DMS153 (cell line): ENCODE results near the gene ZNF557.
"Not testable (repeated sequence)": the region's sequence is repeated elsewhere in the genome, so short reads cannot be mapped to it uniquely, and the experiment has no call there.

Source experiments
- DNase-seq: peaks from one replicate; lab custom pipeline; 2025; lab: John Stamatoyannopoulos, UW

The ZNF557 gene

GRCh38 chr19:7069042-7069903, at the start of gene ZNF557:
Gene ZNF557 (plus strand): TSS chr19:7069703. CDS start chr19:7075075, 5,372 bp downstream.
- DNase-seq = peak; percentile 94

GRCh38 chr19:7021331-7021730, 48.2 kb upstream of the ZNF557 start, which contains the start of gene MBD3L2B:
Gene MBD3L2B (minus strand): TSS chr19:7021431. CDS start chr19:7021397, 34 bp downstream.
- DNase-seq = not testable (repeated sequence)

DNA sequence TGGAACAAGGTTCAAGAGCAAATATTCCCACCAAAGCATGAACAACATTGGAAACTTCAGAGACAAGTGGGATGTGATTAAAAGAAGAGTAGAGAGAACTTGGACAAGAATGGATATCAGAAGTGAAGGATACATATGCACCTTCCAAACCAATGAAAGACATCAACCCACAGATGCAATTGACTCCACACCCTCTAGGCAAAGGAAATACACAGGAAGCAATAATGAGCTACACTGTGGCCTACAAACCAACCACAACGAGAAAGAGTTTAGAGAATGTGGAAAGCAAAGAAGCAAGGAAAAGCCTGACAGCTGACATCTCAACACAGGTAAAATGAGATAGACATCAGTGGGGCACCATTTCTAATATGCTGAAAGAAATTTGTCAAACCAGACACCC, 40.7 kb upstream of the ZNF557 start:
- DNase-seq = not testable (repeated sequence)

DNA sequence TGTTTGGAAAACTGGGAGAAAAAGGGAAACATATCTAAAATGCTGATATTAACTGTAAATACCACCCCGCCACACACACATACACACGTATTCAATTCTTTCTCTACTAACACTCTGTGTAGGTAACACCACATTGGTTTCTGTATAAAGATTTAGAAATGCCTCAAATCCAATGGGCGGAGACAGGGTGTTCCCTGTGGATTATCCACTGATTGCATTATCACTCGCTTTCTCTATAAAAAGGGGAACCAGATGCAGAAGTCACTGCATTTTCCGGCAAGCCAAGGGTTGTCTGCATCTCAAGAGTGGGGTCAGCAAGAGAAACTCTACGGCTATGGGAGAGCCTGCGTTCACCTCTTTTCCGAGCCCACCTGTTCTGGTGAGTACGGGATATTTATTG, 39.2 kb upstream of the ZNF557 start, which contains the start of gene MBD3L5:
Gene MBD3L5, plus strand, starts transcription at position 301 of the 400 bp plus-strand sequence. Its CDS starts 34 bp downstream, at position 335.
- not testable (repeated sequence) for DNase-seq

DNA sequence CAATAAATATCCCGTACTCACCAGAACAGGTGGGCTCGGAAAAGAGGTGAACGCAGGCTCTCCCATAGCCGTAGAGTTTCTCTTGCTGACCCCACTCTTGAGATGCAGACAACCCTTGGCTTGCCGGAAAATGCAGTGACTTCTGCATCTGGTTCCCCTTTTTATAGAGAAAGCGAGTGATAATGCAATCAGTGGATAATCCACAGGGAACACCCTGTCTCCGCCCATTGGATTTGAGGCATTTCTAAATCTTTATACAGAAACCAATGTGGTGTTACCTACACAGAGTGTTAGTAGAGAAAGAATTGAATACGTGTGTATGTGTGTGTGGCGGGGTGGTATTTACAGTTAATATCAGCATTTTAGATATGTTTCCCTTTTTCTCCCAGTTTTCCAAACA, 29.4 kb upstream of the ZNF557 start, which contains the start of gene MBD3L4:
Gene MBD3L4, minus strand, starts transcription at position 101 of the 400 bp plus-strand sequence. Its CDS starts 35 bp downstream, at position 66.
- DNase-seq = not testable (repeated sequence)

DNA sequence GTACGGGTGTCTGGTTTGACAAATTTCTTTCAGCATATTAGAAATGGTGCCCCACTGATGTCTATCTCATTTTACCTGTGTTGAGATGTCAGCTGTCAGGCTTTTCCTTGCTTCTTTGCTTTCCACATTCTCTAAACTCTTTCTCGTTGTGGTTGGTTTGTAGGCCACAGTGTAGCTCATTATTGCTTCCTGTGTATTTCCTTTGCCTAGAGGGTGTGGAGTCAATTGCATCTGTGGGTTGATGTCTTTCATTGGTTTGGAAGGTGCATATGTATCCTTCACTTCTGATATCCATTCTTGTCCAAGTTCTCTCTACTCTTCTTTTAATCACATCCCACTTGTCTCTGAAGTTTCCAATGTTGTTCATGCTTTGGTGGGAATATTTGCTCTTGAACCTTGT, 27.9 kb upstream of the ZNF557 start:
- not testable (repeated sequence) for DNase-seq

GRCh38 chr19:7049021-7049420, 20.5 kb upstream of the ZNF557 start, which contains the start of gene MBD3L2:
Gene MBD3L2 (plus strand): TSS chr19:7049321. CDS start chr19:7049374, 53 bp downstream.
- DNase-seq = not testable (repeated sequence)

DNA sequence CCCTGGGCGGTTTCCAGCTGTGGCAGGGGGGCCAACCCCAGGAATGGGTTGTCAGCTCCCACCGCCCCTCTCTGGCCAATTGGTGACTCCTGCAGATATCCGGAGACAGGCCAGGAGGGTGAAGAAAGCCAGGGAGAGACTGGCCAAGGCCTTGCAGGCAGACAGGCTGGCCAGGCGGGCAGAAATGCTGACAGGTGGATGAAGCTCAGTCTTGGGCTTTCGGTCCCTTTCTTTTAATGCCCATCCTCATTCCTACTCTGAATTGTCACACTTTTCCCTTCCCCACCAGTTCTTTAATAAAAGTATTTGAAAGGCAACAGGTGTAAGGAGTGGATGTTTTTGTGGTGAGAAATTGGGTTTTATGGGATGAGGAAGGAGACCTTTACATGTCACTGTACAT, 18.1 kb upstream of the ZNF557 start:
- DNase-seq = not testable (repeated sequence)

DNA sequence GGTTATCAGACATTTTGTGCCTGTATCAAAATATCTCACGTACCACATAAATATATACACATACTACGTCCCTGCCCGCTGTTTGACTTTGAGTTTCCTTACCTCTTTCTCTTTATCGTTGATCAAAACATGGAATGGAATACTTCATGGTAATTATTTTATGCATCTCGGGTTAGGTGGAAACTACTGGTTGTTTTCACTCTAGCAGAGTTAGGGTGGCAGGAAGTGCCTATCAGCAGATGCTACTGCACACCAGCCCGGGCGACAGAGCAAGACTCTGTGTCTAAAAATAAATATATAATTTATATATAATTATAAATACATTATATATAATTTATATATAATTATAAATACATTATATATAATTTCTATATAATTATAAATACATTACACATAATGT, 16.6 kb upstream of the ZNF557 start:
- not testable (repeated sequence) for DNase-seq

DNA sequence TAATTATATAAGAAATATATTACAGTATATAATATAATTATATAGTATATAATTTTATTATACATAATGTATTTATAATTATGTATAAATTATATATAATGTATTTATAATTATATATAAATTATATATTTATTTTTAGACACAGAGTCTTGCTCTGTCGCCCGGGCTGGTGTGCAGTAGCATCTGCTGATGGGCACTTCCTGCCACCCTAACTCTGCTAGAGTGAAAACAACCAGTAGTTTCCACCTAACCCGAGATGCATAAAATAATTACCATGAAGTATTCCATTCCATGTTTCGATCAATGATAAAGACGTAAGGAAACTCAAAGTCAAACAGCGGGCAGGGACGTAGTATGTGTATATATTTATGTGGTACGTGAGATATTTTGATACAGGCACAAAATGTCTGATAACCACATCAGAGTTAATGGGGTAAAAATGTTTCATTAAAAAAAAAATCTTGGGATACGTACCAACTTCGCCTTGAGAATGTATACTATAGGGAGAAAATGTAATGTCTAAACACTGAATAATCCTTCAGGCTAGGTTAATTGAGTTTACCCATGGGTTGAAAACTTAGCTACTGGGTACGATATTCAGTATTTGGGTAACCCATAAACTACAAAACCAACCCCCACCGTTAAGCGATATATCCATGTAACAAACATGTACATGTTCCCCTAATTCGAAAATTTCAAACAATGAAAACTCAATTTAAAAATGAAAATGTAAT, 14.7 kb upstream of the ZNF557 start:
- not testable (repeated sequence) for DNase-seq

DNA sequence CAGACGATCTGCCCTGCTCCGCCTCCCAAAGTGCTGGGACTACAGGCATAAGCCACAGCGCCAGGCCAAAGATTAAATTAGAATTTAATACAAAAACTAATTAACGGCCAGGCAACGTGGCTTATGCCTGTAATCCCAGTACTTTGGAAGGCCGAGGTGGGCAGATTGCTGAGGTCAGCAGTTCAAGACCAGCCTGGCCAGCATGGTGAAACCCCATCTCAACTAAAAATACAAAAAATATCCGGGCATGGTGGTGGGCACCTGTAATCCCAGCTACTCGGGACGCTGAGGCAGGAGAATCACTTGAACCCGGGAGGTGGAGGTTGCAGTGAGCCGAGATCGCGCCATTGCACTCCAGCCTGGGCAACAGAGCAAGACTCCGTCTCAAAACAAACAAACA, 13.8 kb upstream of the ZNF557 start:
- not testable (repeated sequence) for DNase-seq

DNA sequence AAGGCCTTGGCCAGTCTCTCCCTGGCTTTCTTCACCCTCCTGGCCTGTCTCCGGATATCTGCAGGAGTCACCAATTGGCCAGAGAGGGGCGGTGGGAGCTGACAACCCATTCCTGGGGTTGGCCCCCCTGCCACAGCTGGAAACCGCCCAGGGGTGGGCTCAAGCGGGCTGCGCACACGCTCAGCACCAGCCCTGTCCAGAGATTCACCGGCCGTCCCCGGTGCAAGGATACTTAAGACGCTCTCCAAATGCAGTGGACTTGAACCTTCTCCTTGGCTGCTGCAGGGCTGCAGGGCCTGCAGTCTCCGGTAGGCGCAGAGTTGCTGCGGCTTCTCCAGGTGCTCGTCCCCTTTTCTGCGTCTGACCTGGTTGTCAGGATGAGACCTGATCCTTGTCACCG, 13.1 kb upstream of the ZNF557 start:
- DNase-seq = not testable (repeated sequence)

DNA sequence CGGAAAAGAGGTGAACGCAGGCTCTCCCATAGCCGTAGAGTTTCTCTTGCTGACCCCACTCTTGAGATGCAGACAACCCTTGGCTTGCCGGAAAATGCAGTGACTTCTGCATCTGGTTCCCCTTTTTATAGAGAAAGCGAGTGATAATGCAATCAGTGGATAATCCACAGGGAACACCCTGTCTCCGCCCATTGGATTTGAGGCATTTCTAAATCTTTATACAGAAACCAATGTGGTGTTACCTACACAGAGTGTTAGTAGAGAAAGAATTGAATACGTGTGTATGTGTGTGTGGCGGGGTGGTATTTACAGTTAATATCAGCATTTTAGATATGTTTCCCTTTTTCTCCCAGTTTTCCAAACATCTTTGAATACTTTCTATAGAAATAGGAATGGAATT, 10.9 kb upstream of the ZNF557 start, which contains the start of gene MBD3L3:
Gene MBD3L3, minus strand, starts transcription at position 101 of the 400 bp plus-strand sequence. Its CDS starts 71 bp downstream, at position 30.
- not testable (repeated sequence) for DNase-seq

GRCh38 chr19:7059977-7060376, 9.5 kb upstream of the ZNF557 start:
- not testable (repeated sequence) for DNase-seq

- no peak for DNase-seq
Measured at GRCh38 chr19:7063339-7063738, 6.2 kb upstream of the ZNF557 start.

- DNase-seq = no peak
Measured at GRCh38 chr19:7063764-7064418, 5.6 kb upstream of the ZNF557 start.

DNA sequence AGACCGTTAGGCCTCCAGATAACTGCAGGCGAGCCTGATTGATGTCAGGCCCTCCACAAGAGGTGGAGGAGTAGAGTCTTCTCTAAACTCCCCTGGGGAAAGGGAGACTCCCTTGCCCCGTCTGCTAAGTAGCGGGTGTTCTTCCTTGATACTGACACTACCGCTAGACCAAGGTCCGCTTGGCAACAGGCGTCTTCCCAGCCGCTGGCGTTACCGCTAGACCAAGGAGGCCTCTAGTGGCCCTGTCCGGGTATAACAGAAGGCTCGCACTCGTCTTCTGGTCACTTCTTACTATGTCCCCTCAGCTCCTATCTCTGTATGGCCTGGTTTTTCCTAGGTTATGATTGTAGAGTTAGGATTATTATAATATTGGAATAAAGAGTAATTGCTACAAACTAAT, 2.4 kb upstream of the ZNF557 start:
- not testable (repeated sequence) for DNase-seq

GRCh38 chr19:7067716-7068115, 1.8 kb upstream of the ZNF557 start:
- DNase-seq = no peak

- no peak for DNase-seq
Measured at GRCh38 chr19:7068599-7068998, 904 bp upstream of the ZNF557 start.

DNA sequence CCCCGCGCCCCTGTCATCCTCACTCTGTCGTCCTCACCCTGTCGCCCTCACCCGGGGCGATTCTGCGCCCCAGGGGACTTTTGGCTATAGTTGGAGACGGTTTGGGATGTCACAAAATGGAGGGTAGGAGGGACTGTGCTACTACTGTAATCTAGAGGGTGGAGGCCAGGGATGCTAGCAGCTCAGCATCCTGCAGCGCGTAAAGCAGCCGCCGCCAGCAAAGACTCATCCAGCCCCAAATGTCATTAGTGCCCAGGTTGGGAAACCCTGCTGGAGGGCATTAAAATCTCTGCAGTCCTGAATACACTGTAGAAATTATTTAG, 362 bp downstream of the ZNF557 start:
- no peak for DNase-seq

DNA sequence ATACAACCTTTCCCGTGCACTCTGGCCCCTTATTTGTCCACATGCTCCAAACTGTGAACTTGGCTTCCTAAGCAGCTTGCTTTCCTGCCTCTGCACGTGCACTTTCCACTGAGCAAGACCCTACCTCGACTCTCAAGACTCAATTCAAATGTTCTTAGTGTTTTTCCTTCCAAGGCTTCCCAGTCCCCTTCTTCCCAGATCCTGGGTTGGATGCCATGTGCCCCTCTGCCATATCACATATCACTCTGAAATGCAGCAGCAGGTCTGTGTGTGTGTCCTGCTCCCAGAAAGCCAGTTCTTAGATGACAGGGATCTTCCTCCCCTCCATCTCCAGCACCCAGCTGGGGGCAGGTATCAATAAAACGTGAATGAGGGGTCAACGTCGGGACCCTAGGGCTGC, 3.0 kb downstream of the ZNF557 start:
- no peak for DNase-seq

GRCh38 chr19:7074705-7075282, 5.3 kb downstream of the ZNF557 start:
- no peak for DNase-seq
